K562 (cell line): ENCODE data around the gene SERTAD2. TPM values are rescaled to one million over a fixed set of nuclear protein-coding genes. Genes with fewer than 3 reads are reported as not detected.

Experiments used
- polyA plus RNA-seq, 8 experiments: library from polyadenylated mRNA; depleted of rRNA in 4 of 8; stranded (reverse) in 5 of 8; unstranded in 3 of 8; fragments of >200 nt; fragmentation: Nextera tagmentation in 2 of 8; fragmentation: Illumina TruSeq in 1 of 8; extraction: Ambion mirVana in 2 of 8; extraction: Trizol in 1 of 8; gene quantifications; 2 replicates each; pipeline versions ENCODE4 v1.2.1 to v1.2.3, GENCODE V29; 2011 to 2014; ENCODE audit warnings: inconsistent platforms in 1 of 8, missing spikeins in 1 of 8
- total RNA-seq, 7 experiments: library from RNA; depleted of rRNA in 6 of 7; stranded (reverse); fragments of >200 nt in 6 of 7; fragmentation: Illumina TruSeq in 2 of 7; extraction: Trizol in 2 of 7; gene quantifications; 2 replicates each; pipeline versions ENCODE4 v1.2.1 to v1.2.3, GENCODE V29; 2011 to 2021; ENCODE audit warnings: low replicate concordance in 1 of 7
- TF ChIP-seq, protein P1 (sequence below), 2 experiments: fragments of 450-650 bp; formaldehyde crosslinking in 1 of 2; IDR thresholded peaks; 2 replicates each; pipeline versions ENCODE4 v1.4.0 to v1.6.1; 2014 to 2020; ENCODE audit warnings: mild to moderate bottlenecking in 2 of 2, borderline replicate concordance in 1 of 2, low read depth in 1 of 2

The SERTAD2 gene
- total and polyA plus RNA-seq, 9 of the 15 experiments (the other 6 are each of a cell fraction or from before 2014, with no cell fraction given): 3.0 to 12.5 (median 6.1) TPM

DNA sequence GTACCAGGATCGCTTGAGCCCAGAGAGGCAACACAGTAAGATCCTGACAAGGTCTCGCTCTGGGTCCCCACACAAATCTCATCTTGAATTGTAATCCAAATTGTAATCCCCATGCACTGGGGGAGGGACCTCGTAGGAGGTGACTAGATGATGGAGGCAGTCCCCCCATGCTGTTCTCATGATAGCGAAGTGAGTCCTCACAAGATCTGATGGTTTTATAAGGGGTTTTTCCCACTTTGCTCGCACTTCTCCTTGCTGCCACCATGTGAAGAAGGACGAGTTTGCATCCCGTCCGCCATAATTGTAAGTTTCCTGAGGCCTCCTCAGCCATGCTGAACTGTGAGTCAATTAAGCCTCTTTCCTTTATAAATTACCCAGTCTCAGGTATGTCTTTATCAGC lies 46.0 kb upstream of the SERTAD2 start (continued):
- TF ChIP-seq, protein P1, sequence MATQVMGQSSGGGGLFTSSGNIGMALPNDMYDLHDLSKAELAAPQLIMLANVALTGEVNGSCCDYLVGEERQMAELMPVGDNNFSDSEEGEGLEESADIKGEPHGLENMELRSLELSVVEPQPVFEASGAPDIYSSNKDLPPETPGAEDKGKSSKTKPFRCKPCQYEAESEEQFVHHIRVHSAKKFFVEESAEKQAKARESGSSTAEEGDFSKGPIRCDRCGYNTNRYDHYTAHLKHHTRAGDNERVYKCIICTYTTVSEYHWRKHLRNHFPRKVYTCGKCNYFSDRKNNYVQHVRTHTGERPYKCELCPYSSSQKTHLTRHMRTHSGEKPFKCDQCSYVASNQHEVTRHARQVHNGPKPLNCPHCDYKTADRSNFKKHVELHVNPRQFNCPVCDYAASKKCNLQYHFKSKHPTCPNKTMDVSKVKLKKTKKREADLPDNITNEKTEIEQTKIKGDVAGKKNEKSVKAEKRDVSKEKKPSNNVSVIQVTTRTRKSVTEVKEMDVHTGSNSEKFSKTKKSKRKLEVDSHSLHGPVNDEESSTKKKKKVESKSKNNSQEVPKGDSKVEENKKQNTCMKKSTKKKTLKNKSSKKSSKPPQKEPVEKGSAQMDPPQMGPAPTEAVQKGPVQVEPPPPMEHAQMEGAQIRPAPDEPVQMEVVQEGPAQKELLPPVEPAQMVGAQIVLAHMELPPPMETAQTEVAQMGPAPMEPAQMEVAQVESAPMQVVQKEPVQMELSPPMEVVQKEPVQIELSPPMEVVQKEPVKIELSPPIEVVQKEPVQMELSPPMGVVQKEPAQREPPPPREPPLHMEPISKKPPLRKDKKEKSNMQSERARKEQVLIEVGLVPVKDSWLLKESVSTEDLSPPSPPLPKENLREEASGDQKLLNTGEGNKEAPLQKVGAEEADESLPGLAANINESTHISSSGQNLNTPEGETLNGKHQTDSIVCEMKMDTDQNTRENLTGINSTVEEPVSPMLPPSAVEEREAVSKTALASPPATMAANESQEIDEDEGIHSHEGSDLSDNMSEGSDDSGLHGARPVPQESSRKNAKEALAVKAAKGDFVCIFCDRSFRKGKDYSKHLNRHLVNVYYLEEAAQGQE (IDR thresholded peaks at IDR 0.05; ENCODE audit: borderline replicate concordance): peak; percentile 16; the same call in 1 of the 2 replicates
- TF ChIP-seq, protein P1 (CRISPR knock-in tag; IDR thresholded peaks at IDR 0.05; ENCODE audit: low read depth): no peak
